Esophagus muscularis mucosa (tissue), 3 donors: Measurements from ENCODE around the gene ZBTB16.

ENCODE experiments used
- CTCF ChIP-seq, 3 experiments: fragments of 200-600 bp in 2 of 3; fragments of 450-650 bp in 1 of 3; sonication (generic) in 2 of 3; IDR thresholded peaks; one replicate each; pipeline ENCODE4 v1.5.1; 2017 to 2019; ENCODE audit warnings: antibody characterized with exemption in 3 of 3, mild to moderate bottlenecking in 2 of 3, moderate library complexity in 1 of 3
- EP300 ChIP-seq: sonication (generic); formaldehyde crosslinking; IDR thresholded peaks from one replicate; pipeline ENCODE4 v1.6.1; 2017; ENCODE audit warnings: antibody characterized with exemption

- TF ChIP-seq EP300 (no peak), CTCF (IDR thresholded peaks at IDR 0.05) (no peak)
Observed at GRCh38 chr11:114225661-114226060, 166.2 kb downstream of the ZBTB16 start.
